Stimulated activated CD8-positive, alpha-beta memory T cell treated with anti-CD3 and anti-CD28 coated beads, Interleukin-2, amount 100 ng/mL, for 48 hours (primary cell): ENCODE results near the gene PWWP2B.
"Not testable (repeated sequence)": the region's sequence is repeated elsewhere in the genome, so short reads cannot be mapped to it uniquely, and the experiment has no call there.

Experiments used
- DNase-seq, 2 donors: peaks; one replicate each; pipeline ENCODE4 v3.0.0-alpha.2; 2020; ENCODE audit warnings: low read depth in 2 of 2

Gene PWWP2B

DNA sequence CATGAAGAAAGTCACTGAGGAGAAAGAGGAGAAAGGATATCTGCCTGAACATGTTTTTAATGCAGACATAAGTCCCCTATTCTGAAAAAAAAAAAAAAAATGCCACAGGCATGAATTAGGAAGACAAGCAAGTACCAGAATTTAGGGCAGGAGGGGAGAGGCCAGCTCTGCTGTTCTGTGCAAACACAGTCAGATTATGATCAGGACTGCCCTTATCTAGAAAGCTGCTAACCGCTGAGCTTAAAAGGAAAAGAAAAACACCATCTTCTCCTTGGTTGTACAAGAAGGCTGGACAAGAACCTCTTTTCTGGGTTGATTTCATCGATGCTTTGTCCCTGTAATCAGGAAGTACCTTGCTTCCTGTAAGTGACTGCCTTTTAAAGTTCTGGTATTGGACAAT is 15.3 kb upstream of the PWWP2B start:
- no peak for DNase-seq

DNA sequence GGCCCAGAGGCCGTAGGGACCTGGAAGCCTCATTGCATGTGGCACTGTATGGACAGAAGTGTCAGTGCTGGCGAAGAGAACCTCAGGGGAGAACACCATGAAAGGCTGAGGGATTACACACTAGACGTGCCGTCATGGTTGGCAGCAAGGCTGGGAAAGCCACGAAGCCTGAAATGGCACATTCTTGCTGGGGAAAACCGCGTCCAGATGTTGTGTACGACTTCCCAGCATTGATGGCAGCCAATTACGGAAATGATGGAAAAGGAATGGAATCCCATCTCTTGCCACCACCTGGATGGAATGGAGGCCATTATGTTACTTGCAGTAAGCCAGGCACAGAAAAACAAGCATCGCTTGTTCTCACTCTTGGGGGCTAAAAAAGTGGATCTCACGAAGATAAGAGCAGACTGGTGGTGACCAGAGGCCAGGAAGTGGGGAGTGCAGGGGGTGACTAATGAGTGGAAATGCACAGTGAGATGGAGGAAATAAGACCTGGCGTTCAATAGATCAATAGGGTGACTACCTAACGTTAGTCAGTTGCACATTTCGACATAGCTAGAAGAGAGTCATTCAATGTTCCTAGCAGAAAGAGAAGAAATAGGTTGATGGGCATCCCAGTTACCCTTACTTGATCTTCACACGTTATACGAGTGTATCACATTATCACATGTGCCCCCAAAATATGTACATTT is 14.6 kb upstream of the PWWP2B start:
- no peak for DNase-seq

GRCh38 chr10:132383101-132383500 is 13.9 kb upstream of the PWWP2B start:
- no peak for DNase-seq

DNA sequence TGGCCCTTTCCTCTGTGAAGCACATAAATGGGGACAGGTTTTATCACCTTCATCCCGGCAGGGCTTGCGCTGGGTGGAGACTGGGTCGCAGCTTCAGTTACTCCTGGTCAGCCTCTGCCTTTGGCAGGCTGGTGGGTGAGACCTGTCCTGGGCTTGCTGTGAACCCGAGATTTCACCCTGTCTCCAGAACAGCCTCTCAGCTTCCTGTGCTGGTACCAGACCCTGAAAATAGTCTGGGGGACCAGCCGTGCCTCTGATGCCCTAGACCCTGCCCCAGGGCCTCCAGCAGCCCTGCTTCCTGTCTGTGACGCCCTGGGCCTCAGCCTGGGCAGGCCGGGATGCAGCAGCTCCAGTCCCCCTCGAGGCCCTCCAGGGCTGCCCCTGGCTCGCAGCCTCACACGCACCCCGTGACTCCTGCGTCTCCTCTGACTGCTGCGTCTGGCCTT is 13.2 kb upstream of the PWWP2B start:
- DNase-seq = no peak

DNA sequence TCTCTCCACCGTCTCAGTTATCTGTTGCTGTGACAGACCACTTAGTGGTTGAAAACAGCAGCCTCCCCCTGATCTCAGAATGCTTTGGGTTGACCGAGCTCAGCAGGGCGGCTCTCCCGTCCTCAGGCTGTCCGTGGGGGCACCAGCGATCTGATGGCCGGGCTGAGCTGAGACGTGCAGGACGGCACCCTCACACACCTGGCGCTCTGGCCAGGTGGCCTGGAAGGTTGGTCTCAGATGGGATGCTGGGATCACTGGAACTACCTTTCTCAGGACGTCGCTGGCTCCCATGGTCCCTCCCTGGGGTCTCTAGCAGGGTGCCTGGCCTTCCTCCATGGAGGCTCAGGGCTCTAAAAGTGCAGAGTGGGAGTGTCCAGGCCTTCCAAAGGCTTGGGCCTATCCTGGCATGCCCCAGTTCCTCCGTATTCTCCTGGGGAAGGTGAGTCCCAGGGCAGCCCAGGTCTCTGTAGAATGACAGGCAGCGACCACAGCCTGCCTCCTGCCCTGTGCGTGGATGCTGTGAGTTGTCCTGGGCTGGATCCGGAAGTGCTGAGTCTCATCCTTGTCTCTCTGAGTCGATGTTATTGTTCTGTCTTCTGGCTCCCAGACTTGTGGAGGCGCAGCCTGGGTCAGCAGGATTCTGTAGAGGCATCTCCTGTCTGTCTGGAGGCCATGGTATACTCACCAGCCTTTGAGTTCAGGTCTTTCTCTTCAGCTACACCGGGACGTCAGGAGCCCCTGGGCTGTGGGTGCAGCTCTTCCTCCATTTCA is 12.2 kb upstream of the PWWP2B start:
- DNase-seq = no peak

GRCh38 chr10:132385389-132385667 is 11.7 kb upstream of the PWWP2B start:
- DNase-seq = no peak

DNA sequence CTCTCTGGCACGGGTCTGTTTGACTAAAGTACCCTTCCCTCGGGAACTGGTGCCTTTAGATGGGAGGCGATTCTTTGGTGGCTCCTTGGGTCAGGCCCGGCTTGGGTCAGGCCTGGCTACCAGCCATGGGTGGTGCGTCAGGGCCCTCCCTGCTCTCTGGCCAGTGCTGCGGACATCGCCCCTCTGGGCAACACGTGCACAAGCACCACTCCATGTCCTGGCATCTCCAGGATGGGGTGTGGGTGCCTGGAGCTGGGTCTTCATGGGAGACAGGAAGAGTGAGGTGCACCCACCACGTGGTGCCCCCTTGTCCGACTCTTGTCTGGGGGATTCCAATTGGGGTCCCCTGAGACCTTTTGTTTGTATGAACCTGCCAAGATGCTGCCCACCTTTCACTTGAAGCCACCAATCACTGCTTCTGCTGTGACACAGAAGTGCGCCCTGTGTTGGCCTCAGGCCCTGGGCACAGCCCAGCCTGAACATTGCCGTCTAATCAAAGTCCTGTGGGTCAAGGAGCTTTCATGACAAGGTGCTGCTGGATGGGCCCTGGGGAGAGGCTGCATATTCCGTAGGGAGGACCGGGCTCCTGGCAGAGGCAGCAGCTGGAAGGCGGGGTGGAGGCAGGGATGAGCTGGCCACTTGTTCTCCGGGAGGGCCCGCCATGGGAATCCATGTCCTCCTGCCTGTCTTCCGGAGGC is 11.1 kb upstream of the PWWP2B start:
- DNase-seq = no peak

DNA sequence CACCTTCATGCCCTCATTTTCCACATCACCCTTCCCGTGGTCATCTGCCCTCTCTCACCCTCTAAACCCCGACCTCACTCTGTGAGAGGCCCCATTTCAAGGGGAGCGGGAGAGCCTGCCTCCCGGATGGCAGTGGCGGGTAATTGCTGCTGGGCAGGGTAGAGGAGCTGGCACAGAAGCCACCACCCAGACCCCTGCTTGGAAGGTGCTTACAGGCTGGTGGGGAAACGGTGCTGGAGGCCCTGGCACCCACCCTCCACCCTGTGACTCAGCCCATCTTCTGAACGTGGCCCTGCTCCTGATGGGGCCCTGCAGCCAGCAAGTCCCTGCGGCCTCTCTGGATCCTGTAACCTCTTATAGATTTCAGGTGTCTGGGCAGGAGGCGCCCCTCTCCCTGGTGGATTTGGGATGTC is 10.6 kb upstream of the PWWP2B start:
- DNase-seq = no peak

DNA sequence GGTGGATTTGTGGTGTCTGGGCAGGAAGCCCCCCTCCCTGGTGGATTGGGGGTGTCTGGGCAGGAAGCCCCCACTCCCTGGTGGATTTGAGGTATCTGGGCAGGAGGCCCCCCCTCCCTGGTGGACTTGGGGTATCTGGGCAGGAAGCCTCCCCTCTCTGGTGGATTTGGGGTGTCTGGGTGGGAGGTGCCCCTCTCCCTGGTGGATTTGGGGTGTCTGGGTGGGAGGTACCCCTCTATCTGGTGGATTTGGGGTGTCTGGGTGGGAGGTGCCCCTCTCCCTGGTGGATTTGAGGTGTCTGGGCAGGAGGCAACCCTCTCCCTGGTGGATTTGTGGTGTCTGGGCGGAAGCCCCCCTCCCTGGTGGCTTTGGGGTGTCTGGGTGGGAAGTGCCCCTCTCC is 10.1 kb upstream of the PWWP2B start:
- not testable (repeated sequence) for DNase-seq

GRCh38 chr10:132387764-132388210 is 9.2 kb upstream of the PWWP2B start:
- DNase-seq = peak; percentile 69 to 70

DNA sequence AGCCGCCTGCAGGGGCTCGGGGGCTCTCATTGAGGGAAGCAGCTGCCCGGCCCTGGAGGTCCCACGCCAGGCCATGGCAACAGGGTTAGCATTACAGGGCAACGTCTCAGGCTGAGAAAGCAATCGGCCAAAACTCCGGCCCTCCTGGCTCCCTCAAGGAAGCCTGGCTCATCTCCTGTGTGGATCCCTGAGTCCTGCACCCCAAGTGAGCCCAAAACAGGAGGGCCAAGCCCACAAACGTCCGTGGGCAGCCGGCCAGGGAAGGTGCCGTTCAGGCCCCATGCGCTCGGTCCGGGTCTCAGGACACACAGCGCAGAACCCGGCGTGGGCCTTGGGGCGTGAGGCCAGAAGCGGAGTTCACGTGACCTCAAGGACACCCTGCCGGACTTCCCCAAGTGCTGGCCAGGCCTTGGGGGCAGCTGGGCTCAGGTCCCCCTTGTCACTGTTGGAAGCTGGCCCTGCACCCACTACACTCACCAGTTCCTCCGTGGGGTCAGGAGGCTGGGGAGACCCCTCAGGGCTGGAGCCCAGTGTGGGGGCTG is 8.0 kb upstream of the PWWP2B start:
- no peak for DNase-seq

GRCh38 chr10:132389433-132390169 is 7.4 kb upstream of the PWWP2B start:
- DNase-seq = no peak

GRCh38 chr10:132390170-132390920 is 6.7 kb upstream of the PWWP2B start:
- DNase-seq = no peak

GRCh38 chr10:132390921-132391675 is 5.9 kb upstream of the PWWP2B start:
- no peak for DNase-seq

- DNase-seq = no peak
Observed at GRCh38 chr10:132391676-132392020, 5.4 kb upstream of the PWWP2B start.

DNA sequence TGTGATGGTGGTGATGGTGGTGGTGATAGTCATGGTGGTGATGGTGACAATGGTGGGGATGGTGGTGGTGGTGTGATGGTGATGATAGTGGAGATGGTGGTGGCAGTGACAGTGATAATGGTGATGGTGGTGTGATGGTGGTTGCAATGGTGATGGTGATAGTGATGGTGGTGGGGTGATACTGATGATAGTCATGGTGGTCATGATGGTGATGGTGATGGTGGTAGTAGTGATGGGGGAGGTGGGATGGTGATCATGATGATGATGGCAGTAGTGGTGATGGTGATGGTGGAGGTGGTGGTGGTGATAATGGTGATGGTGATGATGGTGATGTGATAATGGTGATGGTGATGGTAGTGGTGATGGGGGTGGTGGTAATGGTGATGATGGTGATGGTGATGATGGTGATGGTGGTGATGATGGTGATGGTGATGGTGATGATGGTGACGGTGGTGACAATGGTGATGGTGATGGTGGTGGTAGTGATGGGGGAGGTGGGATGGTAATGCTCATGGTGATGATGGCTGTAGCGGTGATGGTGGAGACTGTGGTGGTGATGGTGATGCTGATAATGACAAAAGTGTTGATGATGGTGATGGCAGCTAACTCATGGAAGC is 4.7 kb upstream of the PWWP2B start:
- DNase-seq = no peak

DNA sequence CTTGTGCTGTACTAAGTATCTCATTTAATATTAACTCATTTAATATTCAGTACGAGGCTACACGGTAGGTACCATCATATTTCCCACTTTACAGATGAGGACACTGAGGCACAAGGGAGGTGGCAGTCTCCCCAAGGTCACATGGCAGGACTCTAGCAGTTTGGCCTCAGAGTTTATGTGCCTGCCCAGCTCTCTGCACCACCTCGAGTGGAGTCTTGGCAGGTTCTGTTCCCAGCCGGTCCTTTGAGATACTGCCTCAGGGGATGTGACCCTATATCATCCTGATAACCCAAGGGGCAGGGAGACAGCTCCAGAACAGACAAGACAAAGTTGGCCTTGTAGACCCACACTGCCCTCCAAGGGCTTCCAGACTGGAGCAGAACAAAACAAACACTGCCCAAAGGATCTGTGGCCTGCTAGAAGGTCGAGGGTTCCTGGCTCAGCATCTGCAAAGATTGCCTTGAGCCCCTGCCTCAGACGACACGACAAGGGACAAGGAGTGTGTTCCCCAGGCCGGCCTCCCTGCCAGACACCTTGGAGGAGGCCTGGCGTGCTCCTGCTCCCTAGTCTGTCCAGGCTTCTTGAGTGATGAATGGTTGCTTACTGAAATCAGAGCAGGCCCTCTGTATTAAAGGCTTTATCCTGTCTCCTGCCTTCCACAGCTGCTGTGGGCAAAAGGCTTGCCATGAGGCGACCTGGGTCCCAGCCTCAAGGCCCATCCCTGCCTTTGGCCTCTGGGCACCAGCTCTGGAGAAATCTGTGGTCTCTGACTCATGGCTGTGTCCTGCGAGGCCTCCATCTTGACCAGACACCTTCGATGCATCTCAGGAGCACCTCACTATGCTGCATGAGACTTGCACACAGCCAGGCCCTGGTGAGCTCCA is 3.9 kb upstream of the PWWP2B start:
- no peak for DNase-seq

- DNase-seq = no peak
Observed at GRCh38 chr10:132393695-132394181, 3.3 kb upstream of the PWWP2B start.
